GM12892 (cell line): ENCODE results near the gene ALDOC. TPM values are rescaled to one million over a fixed set of nuclear protein-coding genes. Genes with fewer than 3 reads are reported as not detected.

ENCODE experiments used
- DNase-seq: peaks from one replicate; pipeline ENCODE4 v3.0.0; 2011; ENCODE audit not compliant: insufficient read length
- FAIRE-seq: peaks from 2 replicates; lab custom pipeline; 2011; peaks lifted over from hg19 to GRCh38; lab: Jason Lieb, UNC
- POLR2A ChIP-seq: IDR thresholded peaks from 2 replicates; pipeline ENCODE4 v1.6.1; 2011; ENCODE audit warnings: low read depth, low read length, control low read depth
- POLR2AphosphoS5 ChIP-seq: IDR thresholded peaks from 2 replicates; pipeline ENCODE4 v1.6.1; 2011; ENCODE audit warnings: low read depth, low read length, control low read depth
- TAF1 ChIP-seq: IDR thresholded peaks from 2 replicates; pipeline ENCODE4 v1.6.1; 2011; ENCODE audit warnings: low read depth, mild to moderate bottlenecking, control low read depth, low read length, borderline replicate concordance
- polyA plus RNA-seq: library from polyadenylated mRNA; unstranded; fragments of >200 nt; gene quantifications from one replicate; pipeline ENCODE4 v1.2.1, GENCODE V29; 2012; ENCODE audit warnings: missing spikeins, inconsistent platforms; ENCODE audit not compliant: missing spikeins

The ALDOC gene
- 296 TPM for polyA plus RNA-seq

- peak; percentile 99 for FAIRE-seq
- DNase-seq = peak; percentile 97
- TF ChIP-seq TAF1 (peak; percentile 88), POLR2A (peak; percentile 93), POLR2AphosphoS5 (peak; percentile 94)
Observed at GRCh38 chr17:28576758-28577465, at the start of gene ALDOC. Gene ALDOC (minus strand): TSS chr17:28576895. CDS start chr17:28575532, 1,363 bp downstream.

GRCh38 chr17:28624148-28624547, 47.5 kb upstream of the ALDOC start:
- no peak for DNase-seq
- FAIRE-seq = no peak
- TF ChIP-seq POLR2A (no peak), TAF1 (no peak), POLR2AphosphoS5 (no peak)

- FAIRE-seq = no peak
Observed at GRCh38 chr17:28623696-28624095, 47.0 kb upstream of the ALDOC start.

GRCh38 chr17:28622186-28622585, 45.5 kb upstream of the ALDOC start:
- FAIRE-seq = no peak
- no peak for DNase-seq
- TF ChIP-seq POLR2AphosphoS5 = no peak
- TF ChIP-seq TAF1 = no peak
- no peak for TF ChIP-seq POLR2A

More at GRCh38 chr17:28623696-28624095, 47.0 kb upstream of the ALDOC start:
- no peak for DNase-seq
- TF ChIP-seq TAF1 (no peak), POLR2A (no peak), POLR2AphosphoS5 (no peak)

GRCh38 chr17:28620010-28620409, 43.3 kb upstream of the ALDOC start:
- FAIRE-seq (no peak), DNase-seq (no peak)
- TF ChIP-seq POLR2AphosphoS5 = no peak
- TF ChIP-seq TAF1 = no peak
- TF ChIP-seq POLR2A = no peak

GRCh38 chr17:28618464-28618863, 41.8 kb upstream of the ALDOC start:
- TF ChIP-seq POLR2A (no peak), TAF1 (no peak), POLR2AphosphoS5 (no peak)
- no peak for DNase-seq
- no peak for FAIRE-seq

GRCh38 chr17:28616281-28616680, 39.6 kb upstream of the ALDOC start:
- no peak for TF ChIP-seq POLR2A
- DNase-seq = no peak
- no peak for FAIRE-seq

GRCh38 chr17:28615260-28615940, 38.7 kb upstream of the ALDOC start:
- DNase-seq (no peak), FAIRE-seq (no peak)
- TF ChIP-seq POLR2AphosphoS5 (no peak), POLR2A (no peak), TAF1 (no peak)

GRCh38 chr17:28613931-28614381, 37.3 kb upstream of the ALDOC start, which contains the start of gene RSKR:
Gene RSKR (minus strand): TSS chr17:28614185. CDS start chr17:28614161, 24 bp downstream.
- TF ChIP-seq POLR2AphosphoS5 = no peak
- no peak; the same call in 1 of the 2 replicates for TF ChIP-seq POLR2A
- DNase-seq = no peak
- no peak for FAIRE-seq

- FAIRE-seq (peak; percentile 17), DNase-seq (no peak)
- TF ChIP-seq TAF1 (no peak), POLR2A (no peak), POLR2AphosphoS5 (no peak)
Observed at GRCh38 chr17:28612936-28613872, 36.5 kb upstream of the ALDOC start.

GRCh38 chr17:28612531-28612930, 35.8 kb upstream of the ALDOC start:
- TF ChIP-seq POLR2AphosphoS5 = no peak
- no peak for TF ChIP-seq TAF1
- no peak for TF ChIP-seq POLR2A
- DNase-seq (no peak), FAIRE-seq (no peak)
